ENCODE data around the gene TREML1.
A peak's percentile ranks its signal among the peaks of the same experiment; 100 is the strongest.

TREML1 gene

GRCh38 chr6:41177695-41178094 is 23.5 kb upstream of the TREML1 start:
- no peak for DNase-seq

DNA sequence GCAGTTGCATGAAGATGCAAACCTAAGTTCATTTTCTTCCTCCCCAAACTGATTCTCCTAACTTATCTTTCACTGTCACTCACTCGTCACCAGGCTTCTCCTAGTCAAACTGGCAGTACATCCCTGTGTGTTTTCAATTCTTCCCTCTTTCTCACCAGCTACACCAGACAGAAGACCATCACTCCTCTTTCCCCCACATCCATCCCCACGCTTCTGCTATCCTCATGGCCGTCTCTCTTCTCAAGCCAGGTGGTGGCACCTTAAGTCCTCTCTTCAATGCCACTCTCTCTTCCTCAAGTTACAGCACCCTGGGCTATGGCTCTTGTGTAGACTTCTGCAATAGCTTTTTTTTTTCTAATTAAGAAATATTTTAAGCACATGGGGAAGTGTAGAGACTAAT is 23.1 kb upstream of the TREML1 start:
- DNase-seq = no peak

GRCh38 chr6:41176189-41176588 is 22.0 kb upstream of the TREML1 start:
- no peak for DNase-seq

DNA sequence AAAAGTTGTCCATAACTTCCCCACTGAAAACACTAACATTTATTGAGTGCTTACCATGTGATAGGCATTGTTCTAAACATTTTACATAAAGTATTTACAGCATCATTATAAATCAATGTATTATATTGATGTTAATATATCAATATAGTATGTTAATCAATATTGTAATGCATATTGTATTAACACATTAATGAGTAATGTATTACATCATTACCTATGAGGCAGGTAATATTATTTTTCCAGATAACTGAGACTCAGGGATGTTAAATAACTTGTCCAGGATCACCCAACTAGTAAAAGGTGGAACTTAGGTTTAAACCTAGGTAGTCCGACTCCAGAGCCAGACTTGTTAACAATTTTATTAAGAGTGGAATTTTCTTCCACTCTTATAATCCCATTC is 20.9 kb upstream of the TREML1 start:
- no peak for DNase-seq

DNA sequence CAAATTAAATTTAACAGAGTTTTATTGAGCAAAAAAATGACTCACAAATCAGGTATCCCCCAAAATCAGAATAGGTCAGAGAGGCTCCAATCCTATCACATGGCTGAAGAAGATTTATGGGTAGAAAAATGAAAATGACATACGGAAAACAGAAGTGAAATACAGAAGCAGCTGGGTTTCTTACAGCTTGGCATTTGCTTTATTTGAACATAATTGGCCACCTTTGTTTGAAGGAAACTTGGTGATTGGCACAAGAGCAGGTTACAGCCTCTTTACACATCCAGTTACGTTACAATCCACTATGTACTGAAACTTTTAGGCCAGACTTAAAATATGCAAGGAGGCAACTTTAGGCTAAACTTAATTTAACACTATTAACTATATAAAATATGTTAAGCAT is 20.5 kb upstream of the TREML1 start:
- no peak for DNase-seq

- no peak for DNase-seq
Measured at GRCh38 chr6:41171908-41172307, 17.8 kb upstream of the TREML1 start.

DNA sequence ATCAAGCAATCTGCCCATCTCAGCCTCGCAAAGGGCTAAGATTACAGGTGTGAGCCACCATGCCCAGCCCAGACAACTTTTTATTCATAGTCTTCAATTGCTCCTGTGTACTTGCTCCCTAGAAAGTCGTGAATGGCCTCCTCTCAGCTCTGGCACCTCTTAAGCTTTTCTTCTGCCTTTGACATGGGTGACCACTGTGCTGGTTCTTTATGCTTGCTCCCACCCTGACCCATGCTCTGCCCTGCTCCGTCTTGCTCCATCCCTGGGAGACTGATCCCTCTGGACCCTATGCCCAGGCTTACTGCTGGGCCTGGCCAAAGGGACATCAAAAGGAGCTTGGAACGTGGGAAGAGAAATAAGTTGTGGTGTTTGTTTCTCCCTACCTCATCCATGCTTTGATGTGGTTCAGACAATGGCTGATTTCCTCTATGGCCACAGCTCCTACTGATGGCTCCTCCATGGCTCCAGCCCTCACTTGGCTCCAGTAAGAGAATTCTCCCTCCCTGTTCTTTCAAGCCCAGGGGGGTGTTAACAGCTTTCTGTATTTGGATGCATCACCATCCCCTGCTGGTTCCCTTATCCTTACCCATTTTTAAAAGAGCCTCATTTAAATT is 16.5 kb upstream of the TREML1 start:
- DNase-seq = no peak

DNA sequence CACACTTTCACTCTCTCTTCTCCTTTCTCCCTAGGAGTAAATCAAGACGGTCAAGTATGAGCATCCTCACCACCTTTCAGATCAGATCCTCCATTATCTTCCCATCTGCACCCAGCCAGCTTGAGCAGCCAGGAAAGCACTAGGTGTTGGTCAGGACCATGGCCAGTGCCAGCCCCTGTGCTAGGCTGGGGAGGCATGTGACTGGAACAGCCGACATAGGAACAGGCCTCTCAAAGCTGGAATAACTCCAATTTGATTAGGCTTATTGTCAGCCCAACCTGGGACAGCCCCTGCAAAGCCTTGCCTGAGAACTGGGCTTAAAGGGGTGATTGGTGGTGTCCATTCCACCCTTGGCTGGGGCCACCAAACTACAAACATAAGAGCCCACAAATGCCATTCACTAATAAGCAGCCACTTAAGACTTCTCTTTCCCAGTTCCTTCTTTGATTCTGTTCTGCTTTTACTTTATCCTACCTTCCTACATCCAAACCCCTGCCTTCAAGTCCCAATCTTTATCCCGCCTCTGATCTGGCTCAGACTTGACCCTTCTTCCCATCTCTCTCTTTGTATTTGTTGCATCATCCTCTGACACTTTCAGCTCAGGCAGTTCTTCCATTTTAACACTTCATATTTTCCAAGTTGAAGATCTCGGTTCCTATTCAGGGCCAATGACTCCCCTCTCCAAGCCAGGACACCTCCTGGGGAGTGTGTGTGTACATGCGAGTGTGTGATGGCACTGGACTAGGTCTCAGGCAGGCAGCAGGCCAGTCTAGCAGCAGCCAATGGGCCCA is 13.2 kb upstream of the TREML1 start:
- DNase-seq = no peak

- no peak for DNase-seq
Measured at GRCh38 chr6:41164551-41165120, 10.5 kb upstream of the TREML1 start.

DNA sequence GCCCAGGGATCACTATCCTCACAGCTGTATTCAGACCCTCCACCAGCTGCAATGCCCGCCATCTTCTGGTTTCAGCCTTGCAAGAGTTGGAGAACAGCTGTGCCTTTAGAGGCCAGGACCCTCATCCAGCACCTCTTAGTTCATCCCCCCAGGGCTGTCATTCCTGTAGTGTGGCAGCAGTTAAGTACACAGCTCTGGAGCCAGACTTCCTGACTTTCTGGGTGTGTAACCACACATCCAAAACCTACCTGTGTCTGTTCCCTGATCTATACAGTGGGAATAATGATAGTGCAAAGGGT is 9.2 kb upstream of the TREML1 start:
- DNase-seq = no peak

GRCh38 chr6:41162687-41163418 is 8.7 kb upstream of the TREML1 start, which contains the start of gene TREM2:
Gene TREM2, minus strand, starts transcription at chr6:41163116. Its CDS starts 34 bp downstream, at chr6:41163082.
- peak; percentile 14 for DNase-seq

DNA sequence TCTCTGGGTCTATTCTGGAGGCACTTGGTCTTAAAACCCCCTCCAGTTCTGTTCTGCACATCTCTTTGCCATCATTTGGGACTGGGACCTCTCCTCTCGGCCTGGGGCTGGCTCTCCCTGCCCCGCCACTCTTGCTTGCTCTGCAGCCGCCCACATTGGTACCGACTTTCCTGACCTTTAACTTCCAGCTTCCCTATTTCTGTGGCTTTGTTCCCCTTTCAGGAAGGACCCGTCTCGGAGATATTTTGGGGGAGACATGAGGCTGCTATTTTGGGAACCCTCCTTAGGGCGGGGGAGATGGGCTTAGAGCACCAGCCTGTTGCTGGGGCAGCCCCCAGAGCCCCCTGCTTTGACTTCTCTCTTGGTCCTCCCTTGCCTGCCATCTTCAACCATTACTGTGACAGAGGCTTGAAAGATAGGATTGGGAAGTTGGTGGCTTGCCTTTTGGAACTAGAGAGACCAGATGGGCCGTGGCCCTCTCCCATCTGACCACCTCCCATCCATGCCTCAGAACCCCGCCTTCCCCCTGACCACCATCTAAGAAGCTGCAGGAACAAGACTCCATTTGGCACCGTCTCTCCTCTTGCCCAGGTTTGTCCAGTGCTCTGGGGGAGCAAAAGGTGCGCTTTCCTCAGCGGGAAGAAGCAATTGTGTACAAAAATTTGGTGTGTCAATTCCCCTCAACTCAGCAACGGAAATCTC is 7.9 kb upstream of the TREML1 start:
- DNase-seq = no peak

DNA sequence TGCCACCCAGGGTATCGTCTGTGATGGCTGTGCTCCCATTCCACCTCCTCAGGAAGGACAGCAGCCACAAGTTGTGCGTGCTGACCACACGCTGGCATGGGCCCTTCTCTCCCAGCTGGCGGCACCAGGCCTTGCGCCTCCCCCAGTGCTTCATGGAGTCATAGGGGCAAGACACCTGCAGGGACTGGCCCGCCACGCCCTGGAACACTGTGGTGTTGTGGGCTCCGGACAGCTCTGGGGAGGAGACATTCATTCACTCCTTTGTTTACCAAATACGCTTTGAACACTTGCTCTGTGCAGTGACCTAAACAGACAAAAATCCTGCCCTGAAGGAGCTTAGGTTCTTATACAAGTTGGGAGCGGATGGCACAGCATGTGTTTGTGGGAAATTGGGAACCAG is 7.2 kb upstream of the TREML1 start:
- no peak for DNase-seq

GRCh38 chr6:41160933-41161332 is 6.8 kb upstream of the TREML1 start:
- DNase-seq = no peak

DNA sequence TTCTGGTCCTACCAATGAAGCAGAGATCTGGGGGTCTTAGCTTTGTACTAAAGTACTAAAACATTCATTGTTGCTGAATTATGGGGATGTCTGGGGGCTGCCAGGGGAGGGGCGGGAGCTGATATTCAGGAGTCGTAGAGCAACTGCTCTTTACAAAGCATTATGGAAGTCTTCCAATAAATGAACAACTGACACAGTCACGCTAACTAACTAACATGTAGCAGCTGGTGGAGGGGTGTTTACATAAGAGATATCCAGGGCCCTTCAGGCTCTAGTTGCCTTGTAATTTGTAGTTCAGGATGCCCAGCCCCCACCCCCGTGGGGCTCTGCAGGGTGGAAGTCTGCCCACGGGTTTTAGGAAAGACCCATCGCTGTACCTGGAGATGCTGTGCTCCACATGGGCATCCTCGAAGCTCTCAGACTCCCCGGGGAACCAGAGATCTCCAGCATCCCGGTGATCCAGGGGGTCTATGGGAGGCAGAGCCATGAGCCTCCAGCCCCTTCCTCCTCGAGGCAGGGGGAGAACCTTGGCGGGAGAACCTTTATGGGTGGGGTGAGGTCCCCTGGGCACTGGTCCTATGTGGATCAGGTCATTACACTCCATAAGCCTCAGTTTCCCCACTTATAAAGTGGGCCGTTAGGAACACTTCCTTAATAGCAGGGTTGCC is 5.4 kb upstream of the TREML1 start:
- no peak for DNase-seq

- no peak for DNase-seq
Measured at GRCh38 chr6:41157323-41157722, 3.2 kb upstream of the TREML1 start.

DNA sequence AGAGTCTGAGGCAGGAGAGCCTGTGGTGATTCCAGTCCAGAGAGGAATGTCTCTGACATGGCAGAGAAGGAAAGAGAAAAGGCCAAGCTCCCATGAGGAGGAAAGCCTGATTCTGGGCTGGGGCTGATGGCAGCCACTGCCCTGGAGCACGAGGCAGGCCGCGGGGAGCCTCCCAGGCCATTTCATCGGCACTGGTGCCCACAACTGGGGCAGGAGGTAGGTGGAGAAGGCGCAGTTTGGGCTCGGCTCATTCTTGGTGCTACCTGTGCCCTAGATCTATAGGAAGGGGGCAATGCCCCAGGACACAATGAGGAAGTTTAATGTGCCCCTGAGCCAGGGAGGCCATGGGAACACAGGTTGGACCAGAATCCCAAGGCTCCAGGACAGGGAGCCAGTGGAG is 2.6 kb upstream of the TREML1 start:
- no peak for DNase-seq

- DNase-seq = no peak
Measured at GRCh38 chr6:41156001-41156400, 1.9 kb upstream of the TREML1 start.

GRCh38 chr6:41155132-41155805 is 1.1 kb upstream of the TREML1 start:
- DNase-seq = no peak

DNA sequence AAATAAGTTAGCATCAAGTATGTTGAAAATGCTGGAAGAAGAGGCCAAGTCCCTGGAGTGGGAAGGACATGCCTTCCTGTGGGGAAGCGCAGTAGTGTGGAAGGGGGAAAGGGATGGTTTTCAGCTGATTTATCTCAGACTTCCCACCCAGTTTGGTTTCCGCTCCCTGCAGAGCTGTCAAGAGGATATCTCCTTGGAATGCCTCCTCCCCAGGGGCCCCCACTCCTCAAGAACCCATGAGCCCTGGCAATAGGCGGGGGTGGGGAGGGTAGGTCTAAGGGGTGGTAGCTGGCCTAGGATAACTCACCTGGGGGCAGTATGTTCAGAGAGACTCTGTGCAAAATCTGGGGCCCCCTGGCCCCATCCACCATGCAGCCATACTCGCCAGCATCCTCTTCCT is 696 bp downstream of the TREML1 start:
- DNase-seq = no peak

- no peak for DNase-seq
Measured at GRCh38 chr6:41150671-41151070, 3.5 kb downstream of the TREML1 start.

GRCh38 chr6:41147917-41148316 is 6.2 kb downstream of the TREML1 start:
- DNase-seq = peak; percentile 48

All from NCI-H82 (cell line).